HepG2 (cell line): ENCODE results near the gene ST14. TPM values are rescaled to one million over a fixed set of nuclear protein-coding genes. Genes with fewer than 3 reads are reported as not detected.

Experiments
- ATAC-seq: fragments of 200-7000 bp; cut with Tn5 transposase; 3 replicates; pipeline ENCODE4 v1.9.1; 2020; ENCODE audit warnings: mild to moderate bottlenecking, moderate library complexity
- BruUV-seq: library from RNA; stranded (reverse); fragments of 400-500 nt; replicated peaks from 2 replicates; lab custom pipeline; 2021; lab: Mats Ljungman, UMichigan
- CTCF ChIA-PET: fragments of 300-600 bp; formaldehyde crosslinking; extraction: SDS; loops from one replicate; lab custom pipeline; 2021; ENCODE audit warnings: low total read pairs, inconsistent platforms, low intra/inter-chr PET ratio; lab: Yijun Ruan, JAX
- POLR2A ChIA-PET: fragments of 350-600 bp; sonication (Branson Sonifier 250); formaldehyde crosslinking; loops from one replicate; lab custom pipeline; 2020; ENCODE audit warnings: antibody characterized with exemption, inconsistent platforms; lab: Yijun Ruan, JAX
- DNase-seq: peaks from one replicate; pipeline ENCODE4 v3.0.0-alpha.2; 2015; ENCODE audit warnings: low spot score
- FAIRE-seq: peaks from 3 replicates; lab custom pipeline; 2011; peaks lifted over from hg19 to GRCh38; lab: Jason Lieb, UNC
- H2AFZ ChIP-seq: one replicate; pipeline ENCODE4 v1.6.1; 2011; ENCODE audit warnings: low read length, inconsistent platforms
- H3K27ac ChIP-seq: fragments of 300-600 bp; 3 replicates; pipeline ENCODE4 v1.8.0; 2011; ENCODE audit warnings: mixed run types, mild to moderate bottlenecking, mixed read lengths, low read length, inconsistent platforms; ENCODE audit not compliant: insufficient read depth; ENCODE audit errors: extremely low read length
- H3K27me3 ChIP-seq, 2 experiments: fragments of 200-600 bp in 1 of 2; 2 replicates in 1 of 2; 3 replicates in 1 of 2; pipeline versions ENCODE4 v1.6.0 to v1.8.0; 2011; ENCODE audit warnings: low read length in 2 of 2, mild to moderate bottlenecking in 2 of 2, moderate library complexity in 2 of 2, inconsistent platforms in 1 of 2; ENCODE audit not compliant: insufficient read depth in 2 of 2, control insufficient read depth in 1 of 2
- H3K36me3 ChIP-seq, 2 experiments: fragments of 200-600 bp in 1 of 2; replicated peaks in 1 of 2; 2 replicates in 1 of 2; 3 replicates in 1 of 2; pipeline versions ENCODE4 v1.5.1 to v1.8.0; 2011; ENCODE audit warnings: low read length in 2 of 2, inconsistent platforms in 1 of 2; ENCODE audit not compliant: insufficient read depth in 2 of 2, control insufficient read depth in 1 of 2
- H3K4me1 ChIP-seq: 2 replicates; pipeline ENCODE4 v1.5.1; 2012; ENCODE audit warnings: low read length, inconsistent platforms; ENCODE audit not compliant: insufficient read depth
- H3K4me2 ChIP-seq: 2 replicates; pipeline ENCODE4 v1.6.0; 2011; ENCODE audit warnings: low read depth, low read length, inconsistent platforms
- H3K4me3 ChIP-seq, 3 experiments: fragments of 200-600 bp in 1 of 3; sonication (generic), shearing (Covaris generic) in 1 of 3; replicated peaks in 1 of 3; 2 replicates each; pipeline ENCODE4 v1.5.1; 2011 to 2016; ENCODE audit warnings: low read length in 3 of 3, inconsistent platforms in 2 of 3, low read depth in 2 of 3, mild to moderate bottlenecking in 2 of 3, control low read depth in 1 of 3, mixed read lengths in 1 of 3; ENCODE audit not compliant: insufficient read depth in 1 of 3
- H3K79me2 ChIP-seq: one replicate; pipeline ENCODE4 v1.6.1; 2011; ENCODE audit warnings: low read length, inconsistent platforms; ENCODE audit not compliant: insufficient read depth
- H3K9ac ChIP-seq: 2 replicates; pipeline ENCODE4 v1.6.0; 2011; ENCODE audit warnings: mild to moderate bottlenecking, low read depth, low read length, inconsistent platforms; ENCODE audit not compliant: insufficient read depth
- H3K9me3 ChIP-seq: 2 replicates; pipeline ENCODE4 v1.5.1; 2012; ENCODE audit warnings: mild to moderate bottlenecking, low read length
- H4K20me1 ChIP-seq: 2 replicates; pipeline ENCODE4 v1.6.0; 2011; ENCODE audit warnings: inconsistent platforms, mild to moderate bottlenecking, low read length, moderate library complexity; ENCODE audit not compliant: insufficient read depth
- ELF3 ChIP-seq: IDR thresholded peaks from 2 replicates; pipeline ENCODE4 v1.6.1; 2016; ENCODE audit warnings: missing genetic modification reagents, missing compliant biosample characterization
- KDM3A ChIP-seq: IDR thresholded peaks from 2 replicates; pipeline ENCODE4 v1.6.1; 2018; ENCODE audit warnings: low read depth, missing compliant biosample characterization
- MZF1 ChIP-seq: sonication (generic); formaldehyde crosslinking; IDR thresholded peaks from 2 replicates; pipeline ENCODE4 v1.8.1; 2023; ENCODE audit warnings: mild to moderate bottlenecking, missing genetic modification reagents, borderline replicate concordance
- SCMH1 ChIP-seq: sonication (generic); formaldehyde crosslinking; IDR thresholded peaks from 2 replicates; pipeline ENCODE4 v1.9.0; 2021; ENCODE audit warnings: missing genetic modification reagents, mild to moderate bottlenecking, borderline replicate concordance
- SPEN ChIP-seq: sonication (generic); formaldehyde crosslinking; IDR thresholded peaks from 2 replicates; pipeline ENCODE4 v1.5.1; 2020; ENCODE audit warnings: low read depth, mild to moderate bottlenecking, missing genetic modification reagents
- ZNF207 ChIP-seq: fragments of 450-650 bp; IDR thresholded peaks from 2 replicates; pipeline ENCODE4 v1.6.1; 2016; ENCODE audit warnings: antibody characterized with exemption, borderline replicate concordance
- ZNF337 ChIP-seq: sonication (generic); formaldehyde crosslinking; IDR thresholded peaks from 2 replicates; pipeline ENCODE4 v1.5.1; 2020; ENCODE audit warnings: missing genetic modification reagents, low read depth, mild to moderate bottlenecking, borderline replicate concordance
- ZNF567 ChIP-seq: sonication (generic); formaldehyde crosslinking; IDR thresholded peaks from 2 replicates; pipeline ENCODE4 v1.8.1; 2023; ENCODE audit warnings: mild to moderate bottlenecking, missing genetic modification reagents, borderline replicate concordance
- WGBS: methylation state at CpG from one replicate; pipeline ENCODE4 v1.1.6; 2017; ENCODE audit warnings: low lambda C conversion rate; 5-methylcytosine and 5-hydroxymethylcytosine counted together
- in situ Hi-C: cut with HindIII; loops from 2 replicates; pipeline ENCODE4 v1.10.0; 2017; ENCODE audit warnings: low pct_unique_long_range_greater_than_20kb; ENCODE audit not compliant: extremely low pct_ligation_motif_present
- intact Hi-C: fragments of 100-400 bp; cut with micrococcal nuclease; formaldehyde crosslinking; loops from one replicate; pipeline ENCODE4 v1.10.0; 2022; ENCODE audit not compliant: unreplicated experiment
- polyA plus RNA-seq, 8 experiments: library from polyadenylated mRNA; depleted of rRNA in 3 of 8; stranded (reverse) in 7 of 8; unstranded in 1 of 8; fragments of >200 nt; fragmentation: Illumina TruSeq in 4 of 8; extraction: Trizol in 4 of 8; gene quantifications; 2 replicates each; pipeline versions ENCODE4 v1.2.1 to v1.2.3, GENCODE V29; 2011 to 2016; ENCODE audit warnings: low read depth in 4 of 8, missing spikeins in 1 of 8, mixed read lengths in 1 of 8; ENCODE audit not compliant: insufficient read depth in 1 of 8
- total RNA-seq, 5 experiments: library from RNA; depleted of rRNA; stranded (reverse); fragments of >200 nt; fragmentation: Illumina TruSeq; extraction: Trizol; gene quantifications; 2 replicates each; pipeline ENCODE4 v1.2.3, GENCODE V29; 2016; ENCODE audit warnings: low read depth in 1 of 5
- TF ChIP-seq, protein P1 (sequence below): sonication (generic); formaldehyde crosslinking; IDR thresholded peaks from 2 replicates; pipeline ENCODE4 v1.4.0; 2020; ENCODE audit warnings: missing genetic modification reagents
- TF ChIP-seq, protein P2 (sequence below): sonication (generic); formaldehyde crosslinking; IDR thresholded peaks from 2 replicates; pipeline ENCODE4 v1.4.0; 2020; ENCODE audit warnings: missing genetic modification reagents, mild to moderate bottlenecking, borderline replicate concordance
- TF ChIP-seq, protein P3 (sequence below): sonication (generic); formaldehyde crosslinking; IDR thresholded peaks from 2 replicates; pipeline ENCODE4 v1.8.0; 2022; ENCODE audit warnings: missing genetic modification reagents, mild to moderate bottlenecking, borderline replicate concordance
- TF ChIP-seq, protein P4 (sequence below): sonication (generic); formaldehyde crosslinking; IDR thresholded peaks from 2 replicates; pipeline ENCODE4 v1.4.0; 2020; ENCODE audit warnings: missing genetic modification reagents

Gene ST14
- total and polyA plus RNA-seq, 2 of the 13 experiments (the other 11 are each of a cell fraction or from before 2014, with no cell fraction given), result 0.88 to 1.4 TPM

DNA sequence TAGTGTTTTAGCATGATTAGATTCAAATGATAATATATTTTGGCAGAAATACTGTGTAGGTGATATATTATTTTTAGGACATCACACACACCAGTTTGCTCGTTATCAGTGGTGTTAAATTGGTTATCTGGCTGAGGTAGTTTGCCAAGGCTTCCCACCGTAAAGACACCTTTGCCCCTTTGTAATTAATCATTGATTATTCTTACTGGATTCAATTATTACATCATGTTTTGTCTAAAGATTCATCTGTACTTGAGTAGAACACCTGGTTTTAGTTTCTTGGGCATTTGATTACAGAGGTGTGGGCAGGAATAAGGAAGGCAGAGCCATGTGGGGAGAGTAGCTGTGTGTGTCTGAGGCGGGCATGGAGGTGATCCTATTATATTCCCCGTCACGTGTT lies 39.5 kb upstream of the ST14 start:
- DNase-seq, result no peak
- CTCF ChIA-PET, result no interaction called here
- POLR2A ChIA-PET, result no interaction called here
- WGBS, result 95% methylated on average over 5 of the region's 5 CpGs
- Histone ChIP-seq H3K36me3 (peaks cover 18 to 74% of the 10 kb centered on the region in 2 experiments), H3K79me2 (peaks cover 49% of the 10 kb centered on the region), H3K4me2 (no peak overlapping the region), H4K20me1 (peaks cover 13% of the 10 kb centered on the region), H3K9me3 (no peaks in the 10 kb centered on the region), H2AFZ (no peak overlapping the region), H3K4me1 (peaks cover 63% of the 10 kb centered on the region), H3K27ac (no peak overlapping the region), H3K27me3 (no peaks in the 10 kb centered on the region), H3K4me3 (no peak overlapping the region), H3K9ac (no peak overlapping the region)
- no peak for FAIRE-seq
- no TSS peak for BruUV-seq
- intact Hi-C loops, result no loop called here
- in situ Hi-C loops, result no loop called here
- no peak for ATAC-seq
- no peak for TF ChIP-seq SCMH1 (CRISPR knock-in tag)
- TF ChIP-seq, protein P1, sequence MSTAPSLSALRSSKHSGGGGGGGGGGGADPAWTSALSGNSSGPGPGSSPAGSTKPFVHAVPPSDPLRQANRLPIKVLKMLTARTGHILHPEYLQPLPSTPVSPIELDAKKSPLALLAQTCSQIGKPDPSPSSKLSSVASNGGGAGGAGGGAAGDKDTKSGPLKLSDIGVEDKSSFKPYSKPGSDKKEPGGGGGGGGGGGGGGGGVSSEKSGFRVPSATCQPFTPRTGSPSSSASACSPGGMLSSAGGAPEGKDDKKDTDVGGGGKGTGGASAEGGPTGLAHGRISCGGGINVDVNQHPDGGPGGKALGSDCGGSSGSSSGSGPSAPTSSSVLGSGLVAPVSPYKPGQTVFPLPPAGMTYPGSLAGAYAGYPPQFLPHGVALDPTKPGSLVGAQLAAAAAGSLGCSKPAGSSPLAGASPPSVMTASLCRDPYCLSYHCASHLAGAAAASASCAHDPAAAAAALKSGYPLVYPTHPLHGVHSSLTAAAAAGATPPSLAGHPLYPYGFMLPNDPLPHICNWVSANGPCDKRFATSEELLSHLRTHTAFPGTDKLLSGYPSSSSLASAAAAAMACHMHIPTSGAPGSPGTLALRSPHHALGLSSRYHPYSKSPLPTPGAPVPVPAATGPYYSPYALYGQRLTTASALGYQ (CRISPR knock-in tag), result no peak
- no peak for TF ChIP-seq ZNF337
- TF ChIP-seq, protein P2, sequence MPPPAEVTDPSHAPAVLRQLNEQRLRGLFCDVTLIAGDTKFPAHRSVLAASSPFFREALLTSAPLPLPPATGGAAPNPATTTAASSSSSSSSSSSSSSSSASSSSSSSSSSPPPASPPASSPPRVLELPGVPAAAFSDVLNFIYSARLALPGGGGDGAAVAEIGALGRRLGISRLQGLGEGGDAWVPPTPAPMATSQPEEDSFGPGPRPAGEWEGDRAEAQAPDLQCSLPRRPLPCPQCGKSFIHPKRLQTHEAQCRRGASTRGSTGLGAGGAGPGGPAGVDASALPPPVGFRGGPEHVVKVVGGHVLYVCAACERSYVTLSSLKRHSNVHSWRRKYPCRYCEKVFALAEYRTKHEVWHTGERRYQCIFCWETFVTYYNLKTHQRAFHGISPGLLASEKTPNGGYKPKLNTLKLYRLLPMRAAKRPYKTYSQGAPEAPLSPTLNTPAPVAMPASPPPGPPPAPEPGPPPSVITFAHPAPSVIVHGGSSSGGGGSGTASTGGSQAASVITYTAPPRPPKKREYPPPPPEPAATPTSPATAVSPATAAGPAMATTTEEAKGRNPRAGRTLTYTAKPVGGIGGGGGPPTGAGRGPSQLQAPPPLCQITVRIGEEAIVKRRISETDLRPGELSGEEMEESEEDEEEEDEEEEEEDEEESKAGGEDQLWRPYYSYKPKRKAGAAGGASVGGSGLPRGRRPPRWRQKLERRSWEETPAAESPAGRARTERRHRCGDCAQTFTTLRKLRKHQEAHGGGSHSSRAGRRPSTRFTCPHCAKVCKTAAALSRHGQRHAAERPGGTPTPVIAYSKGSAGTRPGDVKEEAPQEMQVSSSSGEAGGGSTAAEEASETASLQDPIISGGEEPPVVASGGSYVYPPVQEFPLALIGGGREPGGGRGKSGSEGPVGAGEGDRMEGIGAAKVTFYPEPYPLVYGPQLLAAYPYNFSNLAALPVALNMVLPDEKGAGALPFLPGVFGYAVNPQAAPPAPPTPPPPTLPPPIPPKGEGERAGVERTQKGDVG, result no peak
- no peak for TF ChIP-seq ELF3 (CRISPR knock-in tag)
- TF ChIP-seq KDM3A (CRISPR knock-in tag), result no peak
- TF ChIP-seq SPEN (CRISPR knock-in tag), result no peak
- TF ChIP-seq ZNF207, result no peak
- TF ChIP-seq, protein P3, sequence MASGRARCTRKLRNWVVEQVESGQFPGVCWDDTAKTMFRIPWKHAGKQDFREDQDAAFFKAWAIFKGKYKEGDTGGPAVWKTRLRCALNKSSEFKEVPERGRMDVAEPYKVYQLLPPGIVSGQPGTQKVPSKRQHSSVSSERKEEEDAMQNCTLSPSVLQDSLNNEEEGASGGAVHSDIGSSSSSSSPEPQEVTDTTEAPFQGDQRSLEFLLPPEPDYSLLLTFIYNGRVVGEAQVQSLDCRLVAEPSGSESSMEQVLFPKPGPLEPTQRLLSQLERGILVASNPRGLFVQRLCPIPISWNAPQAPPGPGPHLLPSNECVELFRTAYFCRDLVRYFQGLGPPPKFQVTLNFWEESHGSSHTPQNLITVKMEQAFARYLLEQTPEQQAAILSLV (CRISPR knock-in tag), result no peak
- TF ChIP-seq, protein P4, sequence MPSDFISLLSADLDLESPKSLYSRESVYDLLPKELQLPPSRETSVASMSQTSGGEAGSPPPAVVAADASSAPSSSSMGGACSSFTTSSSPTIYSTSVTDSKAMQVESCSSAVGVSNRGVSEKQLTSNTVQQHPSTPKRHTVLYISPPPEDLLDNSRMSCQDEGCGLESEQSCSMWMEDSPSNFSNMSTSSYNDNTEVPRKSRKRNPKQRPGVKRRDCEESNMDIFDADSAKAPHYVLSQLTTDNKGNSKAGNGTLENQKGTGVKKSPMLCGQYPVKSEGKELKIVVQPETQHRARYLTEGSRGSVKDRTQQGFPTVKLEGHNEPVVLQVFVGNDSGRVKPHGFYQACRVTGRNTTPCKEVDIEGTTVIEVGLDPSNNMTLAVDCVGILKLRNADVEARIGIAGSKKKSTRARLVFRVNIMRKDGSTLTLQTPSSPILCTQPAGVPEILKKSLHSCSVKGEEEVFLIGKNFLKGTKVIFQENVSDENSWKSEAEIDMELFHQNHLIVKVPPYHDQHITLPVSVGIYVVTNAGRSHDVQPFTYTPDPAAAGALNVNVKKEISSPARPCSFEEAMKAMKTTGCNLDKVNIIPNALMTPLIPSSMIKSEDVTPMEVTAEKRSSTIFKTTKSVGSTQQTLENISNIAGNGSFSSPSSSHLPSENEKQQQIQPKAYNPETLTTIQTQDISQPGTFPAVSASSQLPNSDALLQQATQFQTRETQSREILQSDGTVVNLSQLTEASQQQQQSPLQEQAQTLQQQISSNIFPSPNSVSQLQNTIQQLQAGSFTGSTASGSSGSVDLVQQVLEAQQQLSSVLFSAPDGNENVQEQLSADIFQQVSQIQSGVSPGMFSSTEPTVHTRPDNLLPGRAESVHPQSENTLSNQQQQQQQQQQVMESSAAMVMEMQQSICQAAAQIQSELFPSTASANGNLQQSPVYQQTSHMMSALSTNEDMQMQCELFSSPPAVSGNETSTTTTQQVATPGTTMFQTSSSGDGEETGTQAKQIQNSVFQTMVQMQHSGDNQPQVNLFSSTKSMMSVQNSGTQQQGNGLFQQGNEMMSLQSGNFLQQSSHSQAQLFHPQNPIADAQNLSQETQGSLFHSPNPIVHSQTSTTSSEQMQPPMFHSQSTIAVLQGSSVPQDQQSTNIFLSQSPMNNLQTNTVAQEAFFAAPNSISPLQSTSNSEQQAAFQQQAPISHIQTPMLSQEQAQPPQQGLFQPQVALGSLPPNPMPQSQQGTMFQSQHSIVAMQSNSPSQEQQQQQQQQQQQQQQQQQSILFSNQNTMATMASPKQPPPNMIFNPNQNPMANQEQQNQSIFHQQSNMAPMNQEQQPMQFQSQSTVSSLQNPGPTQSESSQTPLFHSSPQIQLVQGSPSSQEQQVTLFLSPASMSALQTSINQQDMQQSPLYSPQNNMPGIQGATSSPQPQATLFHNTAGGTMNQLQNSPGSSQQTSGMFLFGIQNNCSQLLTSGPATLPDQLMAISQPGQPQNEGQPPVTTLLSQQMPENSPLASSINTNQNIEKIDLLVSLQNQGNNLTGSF (CRISPR knock-in tag), result no peak
- no peak for TF ChIP-seq MZF1 (CRISPR knock-in tag)
- TF ChIP-seq ZNF567 (CRISPR knock-in tag), result no peak
